ENCODE results near the gene HOMER2. TPM values are rescaled to one million over a fixed set of nuclear protein-coding genes. Genes with fewer than 3 reads are reported as not detected.

The HOMER2 gene
- total and polyA plus RNA-seq, 2 of the 13 experiments (the other 11 are each of a cell fraction or from before 2014, with no cell fraction given) = 12.9 to 14.1 TPM

DNA sequence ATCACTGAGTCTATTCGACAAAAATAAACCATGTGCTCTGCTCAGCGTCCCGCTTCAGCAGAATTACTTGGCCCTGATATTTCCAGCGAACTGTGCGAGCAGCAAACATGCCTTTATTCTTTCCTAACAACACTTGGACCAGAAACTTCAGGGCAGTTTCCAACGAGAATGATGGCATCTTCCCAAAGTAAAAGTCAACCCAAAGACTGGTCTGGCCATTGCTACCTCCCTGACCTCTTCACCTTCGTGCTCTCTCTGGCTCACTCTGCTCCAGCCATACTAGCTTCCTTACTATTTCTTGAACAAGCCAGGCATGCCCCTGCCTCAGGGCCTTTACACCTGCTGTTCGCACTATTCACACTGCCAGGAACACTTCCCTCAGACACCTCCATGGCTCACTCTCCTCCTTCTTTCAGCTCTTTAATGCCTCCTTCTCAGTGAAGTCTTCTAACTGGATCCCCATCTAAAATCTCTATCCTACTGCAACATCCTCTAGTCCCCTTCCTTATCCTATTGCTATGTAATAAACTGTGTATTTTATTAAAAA is 6.3 kb downstream of the HOMER2 start:
- FAIRE-seq (no peak), DNase-seq (ENCODE audit: low spot score) (no peak), ATAC-seq (no peak)
- no peak overlapping the region for H3K4me3 ChIP-seq (replicated peaks in 1 of 3; ENCODE audit: insufficient read depth in 1 of 3, low read depth in 2 of 3, low read length in 3 of 3)
- H4K20me1 ChIP-seq (ENCODE audit: insufficient read depth, low read length) = no peaks in the 10 kb centered on the region
- intact Hi-C loops (cut with micrococcal nuclease; ENCODE audit: unreplicated experiment) (no loop called here), in situ Hi-C loops (cut with HindIII; ENCODE audit: extremely low pct_ligation_motif_present, low pct_unique_long_range_greater_than_20kb) (no loop called here)
- CTCF ChIA-PET (ENCODE audit: low intra/inter-chr PET ratio, low total read pairs) = no interaction called here
- no peak overlapping the region for H3K27ac ChIP-seq (ENCODE audit: extremely low read length, insufficient read depth, low read length)
- H3K79me2 ChIP-seq (ENCODE audit: insufficient read depth, low read length) = no peaks in the 10 kb centered on the region
- 62% methylated on average over 8 of the region's 8 CpGs for WGBS (ENCODE audit: low lambda C conversion rate)
- BruUV-seq (replicated peaks) = no TSS peak
- TF ChIP-seq MIXL1 (CRISPR knock-in tag; IDR thresholded peaks at IDR 0.05) (no peak), AHDC1 (CRISPR knock-in tag; IDR thresholded peaks at IDR 0.05; ENCODE audit: borderline replicate concordance) (no peak), ZNF33A (CRISPR knock-in tag; IDR thresholded peaks at IDR 0.05; ENCODE audit: borderline replicate concordance) (no peak), ZNF160 (CRISPR knock-in tag; IDR thresholded peaks at IDR 0.05) (no peak), EZH2 (conservative IDR thresholded peaks at IDR 0.05; ENCODE audit: low read depth, low read length) (no peak), SMAD1 (CRISPR knock-in tag; IDR thresholded peaks at IDR 0.05; ENCODE audit: borderline replicate concordance, low read depth) (no peak)
- TF ChIP-seq, protein P1, sequence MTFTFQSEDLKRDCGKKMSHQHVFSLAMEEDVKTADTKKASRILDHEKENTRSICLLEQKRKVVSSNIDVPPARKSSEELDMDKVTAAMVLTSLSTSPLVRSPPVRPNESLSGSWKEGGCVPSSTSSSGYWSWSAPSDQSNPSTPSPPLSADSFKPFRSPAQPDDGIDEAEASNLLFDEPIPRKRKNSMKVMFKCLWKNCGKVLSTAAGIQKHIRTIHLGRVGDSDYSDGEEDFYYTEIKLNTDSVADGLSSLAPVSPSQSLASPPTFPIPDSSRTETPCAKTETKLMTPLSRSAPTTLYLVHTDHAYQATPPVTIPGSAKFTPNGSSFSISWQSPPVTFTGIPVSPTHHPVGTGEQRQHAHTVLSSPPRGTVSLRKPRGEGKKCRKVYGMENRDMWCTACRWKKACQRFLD (CRISPR knock-in tag; IDR thresholded peaks at IDR 0.05; ENCODE audit: borderline replicate concordance) = no peak
- TF ChIP-seq, protein P2, sequence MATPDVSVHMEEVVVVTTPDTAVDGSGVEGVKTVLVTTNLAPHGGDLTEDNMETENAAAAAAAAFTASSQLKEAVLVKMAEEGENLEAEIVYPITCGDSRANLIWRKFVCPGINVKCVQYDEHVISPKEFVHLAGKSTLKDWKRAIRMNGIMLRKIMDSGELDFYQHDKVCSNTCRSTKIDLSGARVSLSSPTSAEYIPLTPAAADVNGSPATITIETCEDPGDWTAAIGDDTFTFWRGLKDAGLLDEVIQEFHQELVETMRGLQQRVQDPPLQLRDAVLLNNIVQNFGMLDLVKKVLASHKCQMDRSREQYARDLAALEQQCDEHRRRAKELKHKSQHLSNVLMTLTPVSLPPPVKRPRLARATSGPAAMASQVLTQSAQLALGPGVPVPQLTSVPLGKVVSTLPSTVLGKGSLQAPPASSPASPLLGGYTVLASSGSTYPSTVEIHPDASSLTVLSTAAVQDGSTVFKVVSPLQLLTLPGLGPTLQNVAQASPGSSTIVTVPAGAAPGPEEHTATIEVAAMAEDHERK (CRISPR knock-in tag; IDR thresholded peaks at IDR 0.05; ENCODE audit: low read depth) = no peak
- no peaks in the 10 kb centered on the region for H3K36me3 ChIP-seq (replicated peaks in 1 of 2; ENCODE audit: control insufficient read depth in 1 of 2, insufficient read depth in 2 of 2, low read length in 2 of 2)
- no peak overlapping the region for H2AFZ ChIP-seq (ENCODE audit: low read length)
- POLR2A ChIA-PET = no interaction called here
- H3K4me2 ChIP-seq (ENCODE audit: low read depth, low read length) = no peak overlapping the region
- H3K9ac ChIP-seq (ENCODE audit: insufficient read depth, low read depth, low read length) = no peak overlapping the region
- no peaks in the 10 kb centered on the region for H3K9me3 ChIP-seq (ENCODE audit: low read length)
- H3K27me3 ChIP-seq (ENCODE audit: control insufficient read depth in 1 of 2, insufficient read depth in 2 of 2, low read length in 2 of 2) = peaks cover 0 to under 1% of the 10 kb centered on the region in 2 experiments; a peak in 1 of 5 replicates
- H3K4me1 ChIP-seq (ENCODE audit: insufficient read depth, low read length) = peaks cover 24% of the 10 kb centered on the region
